ENCODE results near the gene PCSK6.

PCSK6 gene

GRCh38 chr15:101275018-101275417 lies 214.5 kb downstream of the PCSK6 start:
- DNase-seq (ENCODE audit: low read depth): no peak

GRCh38 chr15:101273534-101273933 lies 216.0 kb downstream of the PCSK6 start:
- DNase-seq (ENCODE audit: low read depth): no peak

GRCh38 chr15:101272584-101272983 lies 216.9 kb downstream of the PCSK6 start:
- no peak for DNase-seq (ENCODE audit: low read depth)

- DNase-seq (ENCODE audit: low read depth): no peak
Measured at GRCh38 chr15:101269479-101270223, 219.9 kb downstream of the PCSK6 start.

- no peak for DNase-seq (ENCODE audit: low read depth)
Measured at GRCh38 chr15:101267320-101268104, 222.0 kb downstream of the PCSK6 start.

GRCh38 chr15:101266787-101267186 lies 222.7 kb downstream of the PCSK6 start:
- DNase-seq (ENCODE audit: low read depth): no peak

- no peak for DNase-seq (ENCODE audit: low read depth)
Measured at GRCh38 chr15:101266034-101266433, 223.5 kb downstream of the PCSK6 start.

- no peak for DNase-seq (ENCODE audit: low read depth)
Measured at GRCh38 chr15:101264911-101265641, 224.4 kb downstream of the PCSK6 start.

- no peak for DNase-seq (ENCODE audit: low read depth)
Measured at GRCh38 chr15:101264011-101264410, 225.5 kb downstream of the PCSK6 start.

GRCh38 chr15:101262551-101262950 lies 227.0 kb downstream of the PCSK6 start:
- no peak for DNase-seq (ENCODE audit: low read depth)

- DNase-seq (ENCODE audit: low read depth): no peak
Measured at GRCh38 chr15:101258238-101259144, 231.0 kb downstream of the PCSK6 start.

- DNase-seq (ENCODE audit: low read depth): no peak
Measured at GRCh38 chr15:101256757-101257156, 232.8 kb downstream of the PCSK6 start.

GRCh38 chr15:101255615-101256241 lies 233.8 kb downstream of the PCSK6 start:
- no peak for DNase-seq (ENCODE audit: low read depth)

GRCh38 chr15:101255051-101255395 lies 234.5 kb downstream of the PCSK6 start:
- no peak for DNase-seq (ENCODE audit: low read depth)

GRCh38 chr15:101254157-101255050 lies 235.1 kb downstream of the PCSK6 start:
- DNase-seq (ENCODE audit: low read depth): no peak
